ENCODE results near the gene AXL. TPM values are rescaled to one million over a fixed set of nuclear protein-coding genes. Genes with fewer than 3 reads are reported as not detected.
A peak's percentile ranks its signal among the peaks of the same experiment; 100 is the strongest.

AXL gene
- total and polyA plus RNA-seq, 2 donors (not counting 3 experiments of a cell fraction or from before 2014, with no cell fraction given), result 86.9 to 172 TPM

- H3K36me3 ChIP-seq (ENCODE audit: control insufficient read depth in 2 of 2, extremely low read depth in 1 of 2, insufficient read depth in 2 of 2, low read length in 2 of 2), result peaks cover 14 to 18% of the 10 kb centered on the region in 2 experiments
- peak overlapping the region; percentile 95 for H3K4me2 ChIP-seq (ENCODE audit: insufficient read depth, low read length)
- no peaks in the 10 kb centered on the region for H3K9me1 ChIP-seq (replicated peaks; ENCODE audit: control insufficient read depth, extremely low read depth, insufficient read depth, low read length)
- no peaks in the 10 kb centered on the region for H3K9me3 ChIP-seq (replicated peaks; ENCODE audit: control insufficient read depth, insufficient read depth, low read length)
- DNase-seq (ENCODE audit: low read depth, low spot score) (no peak), FAIRE-seq (no peak)
- H3K79me2 ChIP-seq (ENCODE audit: control insufficient read depth, insufficient read depth, low read length), result peaks cover 37% of the 10 kb centered on the region
- TF ChIP-seq CTCF (IDR thresholded peaks at IDR 0.05; ENCODE audit: extremely low read depth in 1 of 2, insufficient read depth in 1 of 2, low read depth in 1 of 2, low read length in 2 of 2) (no peak), POLR2AphosphoS5 (IDR thresholded peaks at IDR 0.05; ENCODE audit: insufficient read depth, low read depth, low read length) (no peak), MAX (IDR thresholded peaks at IDR 0.05; ENCODE audit: insufficient read depth, insufficient read length) (no peak), EZH2 (IDR thresholded peaks at IDR 0.05; ENCODE audit: borderline replicate concordance, low read depth, low read length, severe bottlenecking) (no peak), MYC (IDR thresholded peaks at IDR 0.05; ENCODE audit: low read depth, low read length) (no peak), JUN (IDR thresholded peaks at IDR 0.05; ENCODE audit: borderline replicate concordance, insufficient read depth, insufficient read length, low read depth) (no peak), GATA2 (IDR thresholded peaks at IDR 0.05; ENCODE audit: insufficient read depth, insufficient read length, low read depth, low read length) (no peak), FOS (IDR thresholded peaks at IDR 0.05; ENCODE audit: borderline replicate concordance, insufficient read depth, low read length) (no peak), POLR2A (IDR thresholded peaks at IDR 0.05; ENCODE audit: low read depth, low read length) (no peak)
- H3K27me3 ChIP-seq (ENCODE audit: control insufficient read depth in 2 of 2, insufficient read depth in 2 of 2, low read length in 2 of 2), result no peaks in the 10 kb centered on the region
- H3K4me1 ChIP-seq (ENCODE audit: control insufficient read depth, extremely low read depth, insufficient read depth, low read length), result peaks cover 40% of the 10 kb centered on the region
- peak overlapping the region; percentile 71 to 97 (median 81) for H3K4me3 ChIP-seq (replicated peaks in 1 of 3; ENCODE audit: insufficient read depth in 1 of 3, low read depth in 1 of 3, low read length in 3 of 3)
- intact Hi-C loops (cut with micrococcal nuclease), result no loop called here
- peak overlapping the region; percentile 83 for H3K9ac ChIP-seq (replicated peaks; ENCODE audit: extremely low read depth, insufficient read depth, low read length)
- no peak overlapping the region for H2AFZ ChIP-seq (ENCODE audit: low read depth, low read length)
- dilution Hi-C loops (cut with MboI; ENCODE audit: extremely low pct_ligation_motif_present, low sequenced_read_pairs), result no loop called here
- H3K27ac ChIP-seq (ENCODE audit: insufficient read depth, low read depth, low read length), result peak overlapping the region; percentile 57
- POLR2A ChIA-PET, result no interaction called here
- CTCF ChIA-PET, result interaction anchor here (1.2 to 1.9 kb wide), 4 partner anchors 11 to 121 kb away, joined by 4 to 9 read pairs (median 4); no protein-coding TSS in a partner anchor
- no TSS peak for BruUV-seq (replicated peaks)
- no peaks in the 10 kb centered on the region for H4K20me1 ChIP-seq (replicated peaks; ENCODE audit: control insufficient read depth, extremely low read depth, insufficient read depth, low read length)
These were observed 92.0 kb downstream of the AXL start for GRCh38 chr19:41311072-41311471.

Small RNAs within 50 kb of the gene (small RNA-seq; reads per million reads assigned to genes)
- not detected for gene RN7SL34P (ENCODE audit: insufficient read depth, insufficient read length, low read depth, low replicate concordance)

Other genes starting within 250 kb of the AXL start
- gene CYP2B6, start 227.9 kb upstream of the AXL start, total RNA-seq, result not detected in 2 replicates
- gene CYP2B6, start 227.9 kb upstream of the AXL start, polyA plus RNA-seq, result not detected in 2 replicates
- gene CYP2A13, start 130.8 kb upstream of the AXL start, total RNA-seq, result not detected in 2 replicates
- gene CYP2A13, start 130.8 kb upstream of the AXL start, polyA plus RNA-seq, result not detected in 2 replicates
- gene CYP2F1, start 104.8 kb upstream of the AXL start, total RNA-seq, result not detected in 2 replicates
- gene CYP2F1, start 104.8 kb upstream of the AXL start, polyA plus RNA-seq, result not detected in 2 replicates
- gene CYP2S1, start 26.0 kb upstream of the AXL start, total RNA-seq, result 1.6 and 4.5 TPM in 2 replicates
- gene CYP2S1, start 26.0 kb upstream of the AXL start, polyA plus RNA-seq, result 0.98 and 1.0 TPM in 2 replicates
- 261 TPM in 2 replicates for gene HNRNPUL1, start 45.1 kb downstream of the AXL start, total RNA-seq
- 80.5 and 83.2 TPM in 2 replicates for gene HNRNPUL1, start 45.1 kb downstream of the AXL start, polyA plus RNA-seq
- 24.2 and 27.2 TPM in 2 replicates for gene CCDC97, start 90.9 kb downstream of the AXL start, total RNA-seq
- 19.7 and 20.7 TPM in 2 replicates for gene CCDC97, start 90.9 kb downstream of the AXL start, polyA plus RNA-seq
- gene TGFB1, start 134.7 kb downstream of the AXL start, total RNA-seq, result 250 and 294 TPM in 2 replicates
- gene TGFB1, start 134.7 kb downstream of the AXL start, polyA plus RNA-seq, result 57.7 and 64.4 TPM in 2 replicates
- gene B9D2, start 144.9 kb downstream of the AXL start, total RNA-seq, result 12.2 and 13.6 TPM in 2 replicates
- 23.9 and 28.4 TPM in 2 replicates for gene B9D2, start 144.9 kb downstream of the AXL start, polyA plus RNA-seq
- gene TMEM91, start 157.3 kb downstream of the AXL start, total RNA-seq, result 13.2 and 15.8 TPM in 2 replicates
- 9.0 and 12.0 TPM in 2 replicates for gene TMEM91, start 157.3 kb downstream of the AXL start, polyA plus RNA-seq
- gene EXOSC5, start 178.1 kb downstream of the AXL start, total RNA-seq, result 13.8 and 14.0 TPM in 2 replicates
- gene EXOSC5, start 178.1 kb downstream of the AXL start, polyA plus RNA-seq, result 20.9 and 24.0 TPM in 2 replicates
- 12.9 and 16.5 TPM in 2 replicates for gene BCKDHA, start 178.6 kb downstream of the AXL start, total RNA-seq
- gene BCKDHA, start 178.6 kb downstream of the AXL start, polyA plus RNA-seq, result 50.4 and 63.6 TPM in 2 replicates
- 6.5 and 7.6 TPM in 2 replicates for gene B3GNT8, start 208.2 kb downstream of the AXL start, total RNA-seq
- gene B3GNT8, start 208.2 kb downstream of the AXL start, polyA plus RNA-seq, result 3.6 and 4.1 TPM in 2 replicates
- gene DMAC2, start 220.7 kb downstream of the AXL start, total RNA-seq, result 63.2 and 65.4 TPM in 2 replicates
- gene DMAC2, start 220.7 kb downstream of the AXL start, polyA plus RNA-seq, result 124 and 137 TPM in 2 replicates
- gene ERICH4, start 223.9 kb downstream of the AXL start, total RNA-seq, result not detected in 2 replicates
- gene ERICH4, start 223.9 kb downstream of the AXL start, polyA plus RNA-seq, result not detected in 2 replicates

Measured in endothelial cell of umbilical vein (primary cell).